Measurements from ENCODE around the gene KIT. TPM values are rescaled to one million over a fixed set of nuclear protein-coding genes. Genes with fewer than 3 reads are reported as not detected.

The KIT gene
- total and polyA plus RNA-seq, 2 donors from 2014 or later, result 7.7 to 38.1 TPM

DNA sequence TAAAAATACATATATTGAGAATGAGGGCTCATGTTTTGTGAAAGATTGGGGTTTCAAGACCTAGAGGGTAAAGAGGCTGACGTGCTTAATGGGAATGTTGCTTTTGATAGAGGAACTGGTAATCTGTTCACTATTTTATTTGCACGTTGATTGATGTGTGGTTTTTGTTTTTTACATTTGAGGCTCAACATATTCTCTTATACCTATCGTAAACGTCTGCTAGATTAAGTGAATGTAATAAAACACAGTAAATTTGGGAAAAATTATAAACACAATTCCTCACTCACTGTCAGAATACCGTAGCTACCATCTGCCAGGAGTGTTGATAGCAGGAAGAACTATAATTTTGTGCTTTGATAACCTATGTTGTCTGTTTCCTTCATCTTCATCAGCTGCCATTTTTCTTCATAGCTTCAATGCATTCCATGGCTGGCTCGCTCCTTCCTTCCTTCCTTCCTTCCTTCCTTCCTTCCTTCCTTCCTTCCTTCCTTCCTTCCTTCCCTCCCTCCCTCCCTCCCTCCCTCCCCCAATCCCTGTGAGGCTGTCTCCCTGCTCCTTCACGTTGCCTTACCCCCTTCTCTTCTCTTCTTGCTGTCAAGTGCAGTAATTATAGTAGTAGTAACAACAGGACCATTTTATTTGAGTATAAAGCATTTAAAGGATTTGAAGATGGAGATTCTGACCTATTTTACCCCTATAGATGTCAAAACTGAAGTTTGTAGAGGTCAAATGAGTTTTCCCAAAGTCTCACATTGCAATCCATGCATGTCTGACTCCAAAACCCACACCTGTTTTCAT, 20.3 kb downstream of the KIT start:
- no peak overlapping the region for H3K27ac ChIP-seq (ENCODE audit: low read depth in 2 of 2, low read length in 2 of 2)
- intact Hi-C loops (cut with DNase I), result no loop called here
- FAIRE-seq, result no peak

DNA sequence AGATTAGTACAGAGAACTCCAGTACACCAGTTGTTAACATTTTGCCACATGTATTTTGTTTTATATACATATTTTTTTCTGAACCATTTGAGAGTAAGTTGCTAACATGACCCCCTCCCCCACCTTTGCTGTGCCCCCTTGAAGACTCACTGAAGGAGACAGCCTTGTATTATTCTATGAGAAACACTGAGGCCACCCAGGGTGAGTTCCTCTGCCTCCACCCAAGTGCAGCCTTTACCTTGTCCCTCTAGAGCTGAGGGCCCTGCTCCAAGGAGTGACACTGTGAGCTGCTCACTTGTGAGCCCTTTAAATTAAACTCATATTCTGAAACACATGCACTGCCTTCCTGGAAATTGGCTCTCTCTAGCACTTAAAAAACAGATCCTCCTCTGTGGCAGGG, 21.1 kb downstream of the KIT start:
- FAIRE-seq (no peak), DNase-seq (no peak)
- H3K4me3 ChIP-seq (ENCODE audit: low read length in 3 of 3), result no peak overlapping the region
- no peak overlapping the region for H3K27ac ChIP-seq (ENCODE audit: low read depth in 2 of 2, low read length in 2 of 2)
- intact Hi-C loops (cut with DNase I), result no loop called here
- H3K36me3 ChIP-seq (ENCODE audit: control insufficient read depth in 2 of 3, insufficient read depth in 3 of 3, low read length in 3 of 3), result no peaks in the 10 kb centered on the region
- no peak overlapping the region for H3K9ac ChIP-seq (ENCODE audit: low read length in 3 of 3)
- H3K27me3 ChIP-seq (ENCODE audit: control insufficient read depth, insufficient read depth, low read length), result no peaks in the 10 kb centered on the region
- H3K4me1 ChIP-seq (ENCODE audit: control insufficient read depth in 2 of 3, insufficient read depth in 2 of 3, low read depth in 1 of 3, low read length in 3 of 3), result no peaks in the 10 kb centered on the region
- TF ChIP-seq, protein P1, sequence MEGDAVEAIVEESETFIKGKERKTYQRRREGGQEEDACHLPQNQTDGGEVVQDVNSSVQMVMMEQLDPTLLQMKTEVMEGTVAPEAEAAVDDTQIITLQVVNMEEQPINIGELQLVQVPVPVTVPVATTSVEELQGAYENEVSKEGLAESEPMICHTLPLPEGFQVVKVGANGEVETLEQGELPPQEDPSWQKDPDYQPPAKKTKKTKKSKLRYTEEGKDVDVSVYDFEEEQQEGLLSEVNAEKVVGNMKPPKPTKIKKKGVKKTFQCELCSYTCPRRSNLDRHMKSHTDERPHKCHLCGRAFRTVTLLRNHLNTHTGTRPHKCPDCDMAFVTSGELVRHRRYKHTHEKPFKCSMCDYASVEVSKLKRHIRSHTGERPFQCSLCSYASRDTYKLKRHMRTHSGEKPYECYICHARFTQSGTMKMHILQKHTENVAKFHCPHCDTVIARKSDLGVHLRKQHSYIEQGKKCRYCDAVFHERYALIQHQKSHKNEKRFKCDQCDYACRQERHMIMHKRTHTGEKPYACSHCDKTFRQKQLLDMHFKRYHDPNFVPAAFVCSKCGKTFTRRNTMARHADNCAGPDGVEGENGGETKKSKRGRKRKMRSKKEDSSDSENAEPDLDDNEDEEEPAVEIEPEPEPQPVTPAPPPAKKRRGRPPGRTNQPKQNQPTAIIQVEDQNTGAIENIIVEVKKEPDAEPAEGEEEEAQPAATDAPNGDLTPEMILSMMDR (IDR thresholded peaks at IDR 0.05; ENCODE audit: borderline replicate concordance, extremely low read depth, insufficient read depth), result no peak
- H3K9me3 ChIP-seq (ENCODE audit: control insufficient read depth in 2 of 3, insufficient read depth in 1 of 3, low read length in 3 of 3), result no peaks in the 10 kb centered on the region

More for the DNA sequence above, 20.3 kb downstream of the KIT start:
- Histone ChIP-seq H3K4me1 (ENCODE audit: control insufficient read depth in 2 of 3, insufficient read depth in 2 of 3, low read depth in 1 of 3, low read length in 3 of 3) (no peaks in the 10 kb centered on the region), H3K27me3 (ENCODE audit: control insufficient read depth, insufficient read depth, low read length) (no peaks in the 10 kb centered on the region), H3K9me3 (ENCODE audit: control insufficient read depth in 2 of 3, insufficient read depth in 1 of 3, low read length in 3 of 3) (no peaks in the 10 kb centered on the region), H3K4me3 (ENCODE audit: low read length in 3 of 3) (no peak overlapping the region), H3K9ac (ENCODE audit: low read length in 3 of 3) (no peak overlapping the region), H3K36me3 (ENCODE audit: control insufficient read depth in 2 of 3, insufficient read depth in 3 of 3, low read length in 3 of 3) (no peaks in the 10 kb centered on the region)
- TF ChIP-seq, protein P1 (IDR thresholded peaks at IDR 0.05; ENCODE audit: borderline replicate concordance, extremely low read depth, insufficient read depth), result no peak
- DNase-seq, result no peak

DNA sequence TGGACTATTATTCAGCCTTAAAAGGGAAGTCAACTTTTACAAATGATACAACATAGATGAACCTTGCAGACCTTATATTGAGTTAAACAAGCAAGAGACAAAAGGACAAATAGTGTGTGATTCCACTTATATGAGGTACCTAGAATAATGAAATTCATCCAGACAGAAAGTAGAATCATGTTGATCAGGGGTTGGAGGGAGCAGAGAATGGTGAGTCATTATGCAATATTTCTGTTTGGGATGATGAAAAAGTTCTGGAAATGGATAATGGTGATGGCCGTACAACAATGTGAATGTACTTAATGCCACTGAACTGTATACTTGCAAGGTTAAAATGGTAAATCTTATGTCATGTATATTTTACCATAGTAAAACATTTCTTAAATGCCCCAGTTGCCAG, 22.1 kb downstream of the KIT start:
- H3K27me3 ChIP-seq (ENCODE audit: control insufficient read depth, insufficient read depth, low read length), result no peaks in the 10 kb centered on the region
- H3K36me3 ChIP-seq (ENCODE audit: control insufficient read depth in 2 of 3, insufficient read depth in 3 of 3, low read length in 3 of 3), result no peaks in the 10 kb centered on the region
- FAIRE-seq (no peak), DNase-seq (no peak)
- TF ChIP-seq, protein P1 (IDR thresholded peaks at IDR 0.05; ENCODE audit: borderline replicate concordance, extremely low read depth, insufficient read depth), result no peak
- H3K9ac ChIP-seq (ENCODE audit: low read length in 3 of 3), result no peak overlapping the region
- H3K4me1 ChIP-seq (ENCODE audit: control insufficient read depth in 2 of 3, insufficient read depth in 2 of 3, low read depth in 1 of 3, low read length in 3 of 3), result no peaks in the 10 kb centered on the region
- intact Hi-C loops (cut with DNase I), result no loop called here
- no peaks in the 10 kb centered on the region for H3K9me3 ChIP-seq (ENCODE audit: control insufficient read depth in 2 of 3, insufficient read depth in 1 of 3, low read length in 3 of 3)
- H3K4me3 ChIP-seq (ENCODE audit: low read length in 3 of 3), result no peak overlapping the region
- no peak overlapping the region for H3K27ac ChIP-seq (ENCODE audit: low read depth in 2 of 2, low read length in 2 of 2)
